Parathyroid adenoma (tissue), 2 donors: ENCODE results near the gene ZNF19.

Experiments used
- H2AFZ ChIP-seq: fragments of 300-600 bp; sonication (generic); one replicate; pipeline ENCODE4 v1.7.0; 2017; ENCODE audit warnings: antibody characterized with exemption, mild to moderate bottlenecking
- H3K27ac ChIP-seq: fragments of 300-600 bp; sonication (generic); one replicate; pipeline ENCODE4 v1.7.0; 2017
- H3K27me3 ChIP-seq: fragments of 300-600 bp; sonication (generic); one replicate; pipeline ENCODE4 v1.7.0; 2017; ENCODE audit warnings: low read length; ENCODE audit not compliant: control insufficient read depth, insufficient read depth
- H3K36me3 ChIP-seq: fragments of 300-600 bp; sonication (generic); one replicate; pipeline ENCODE4 v1.7.0; 2017; ENCODE audit warnings: low read length; ENCODE audit not compliant: control insufficient read depth, insufficient read depth
- H3K4me1 ChIP-seq: fragments of 300-600 bp; sonication (generic); one replicate; pipeline ENCODE4 v1.7.0; 2017; ENCODE audit warnings: control low read depth
- H3K4me2 ChIP-seq: fragments of 300-600 bp; sonication (generic); one replicate; pipeline ENCODE4 v1.7.0; 2017; ENCODE audit warnings: low read length
- H3K4me3 ChIP-seq: fragments of 300-600 bp; sonication (generic); one replicate; pipeline ENCODE4 v1.7.0; 2017; ENCODE audit warnings: low read depth, low read length
- H3K79me2 ChIP-seq: fragments of 300-600 bp; sonication (generic); one replicate; pipeline ENCODE4 v1.7.0; 2017; ENCODE audit warnings: control low read depth
- H3K9ac ChIP-seq: fragments of 300-600 bp; sonication (generic); one replicate; pipeline ENCODE4 v1.7.0; 2017; ENCODE audit warnings: mild to moderate bottlenecking
- H3K9me3 ChIP-seq: fragments of 300-600 bp; sonication (generic); one replicate; pipeline ENCODE4 v1.7.0; 2017; ENCODE audit warnings: low read length; ENCODE audit not compliant: control insufficient read depth
- CTCF ChIP-seq: fragments of 300-600 bp; sonication (generic); IDR thresholded peaks from one replicate; pipeline ENCODE4 v1.7.0; 2017; ENCODE audit warnings: antibody characterized with exemption, mild to moderate bottlenecking
- donor health status: primary hyperparathyroidism.

The ZNF19 gene

DNA sequence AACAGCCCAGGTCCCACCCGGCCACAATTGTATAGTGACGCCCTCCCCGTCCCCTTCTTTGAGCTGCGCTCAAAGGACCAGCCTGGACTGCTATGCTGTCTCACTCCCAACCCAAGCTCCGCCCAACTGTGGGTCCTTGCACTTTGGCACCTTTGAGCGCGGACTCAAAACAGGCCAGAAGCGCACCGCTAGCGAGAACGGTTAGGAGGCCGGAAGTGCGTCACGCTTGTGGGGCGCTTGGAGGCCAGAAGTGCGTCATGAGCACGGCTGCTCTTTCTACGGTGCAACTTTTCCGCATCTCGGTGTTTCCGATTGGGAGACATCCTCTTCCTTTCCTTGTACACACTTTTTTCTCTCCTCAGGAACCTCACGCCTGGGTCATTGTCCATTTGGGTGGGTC is at the start of gene ZNF19:
ZNF19 (minus strand) TSS at position 203 of the 400 bp plus-strand sequence. CDS start 7,210 bp downstream, outside the sequence.
- no peak within 1 kb of the TSS for H2AFZ ChIP-seq
- H3K9ac ChIP-seq, result no peak within 1 kb of the TSS
- no peak within 1 kb of the TSS for H3K4me3 ChIP-seq
- H3K27ac ChIP-seq, result no peak within 1 kb of the TSS
- H3K79me2 ChIP-seq, result no peaks in the 10 kb centered on the region
- H3K27me3 ChIP-seq, result no peaks in the 10 kb centered on the region
- no peaks in the 10 kb centered on the region for H3K4me1 ChIP-seq
- no peaks in the 10 kb centered on the region for H3K9me3 ChIP-seq
- no peak for TF ChIP-seq CTCF
- no peaks in the 10 kb centered on the region for H3K36me3 ChIP-seq
- H3K4me2 ChIP-seq, result no peak within 1 kb of the TSS

GRCh38 chr16:71537643-71538042 is 48.5 kb upstream of the ZNF19 start:
- Histone ChIP-seq H2AFZ (no peak overlapping the region), H3K36me3 (no peaks in the 10 kb centered on the region), H3K9me3 (no peaks in the 10 kb centered on the region), H3K4me2 (no peak overlapping the region), H3K27ac (no peak overlapping the region), H3K4me1 (no peaks in the 10 kb centered on the region), H3K4me3 (no peak overlapping the region), H3K79me2 (peaks cover 8% of the 10 kb centered on the region), H3K9ac (no peak overlapping the region), H3K27me3 (no peaks in the 10 kb centered on the region)
- TF ChIP-seq CTCF, result peak; percentile 65

- peaks cover 8% of the 10 kb centered on the region for H3K79me2 ChIP-seq
- no peaks in the 10 kb centered on the region for H3K4me1 ChIP-seq
- no peak overlapping the region for H3K9ac ChIP-seq
- no peak for TF ChIP-seq CTCF
- no peaks in the 10 kb centered on the region for H3K27me3 ChIP-seq
- H3K36me3 ChIP-seq, result no peaks in the 10 kb centered on the region
- no peak overlapping the region for H3K4me2 ChIP-seq
- H3K9me3 ChIP-seq, result no peaks in the 10 kb centered on the region
- H3K4me3 ChIP-seq, result no peak overlapping the region
- H2AFZ ChIP-seq, result no peak overlapping the region
- H3K27ac ChIP-seq, result no peak overlapping the region
Observed at GRCh38 chr16:71536752-71537499, 47.8 kb upstream of the ZNF19 start.

DNA sequence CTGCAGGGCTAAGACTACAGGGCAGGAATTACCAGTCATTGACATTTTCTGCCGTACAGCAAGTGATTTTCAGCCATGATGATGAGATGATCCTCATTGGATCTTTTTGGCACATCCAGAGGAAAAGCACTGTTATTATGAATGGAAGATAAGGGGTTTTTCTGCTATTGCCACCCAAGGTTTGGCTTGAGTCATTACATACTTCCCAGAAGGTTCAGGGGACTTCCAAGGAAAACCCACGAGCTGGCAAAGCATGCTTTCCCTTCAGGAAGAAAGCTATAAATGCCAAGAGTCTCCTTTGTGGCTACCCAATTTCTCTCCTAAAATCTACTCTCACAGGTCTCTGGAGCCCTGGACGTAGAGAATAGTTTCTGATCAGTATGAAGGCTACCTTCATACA is 43.2 kb upstream of the ZNF19 start:
- Histone ChIP-seq H3K9me3 (no peaks in the 10 kb centered on the region), H3K36me3 (no peaks in the 10 kb centered on the region), H3K4me3 (no peak overlapping the region), H3K4me2 (no peak overlapping the region), H2AFZ (no peak overlapping the region), H3K4me1 (no peaks in the 10 kb centered on the region), H3K27ac (no peak overlapping the region), H3K9ac (no peak overlapping the region), H3K79me2 (peaks cover 13% of the 10 kb centered on the region), H3K27me3 (no peaks in the 10 kb centered on the region)
- TF ChIP-seq CTCF, result no peak

GRCh38 chr16:71528863-71529262 is 39.7 kb upstream of the ZNF19 start:
- Histone ChIP-seq H3K9ac (no peak overlapping the region), H3K27ac (no peak overlapping the region), H3K36me3 (no peaks in the 10 kb centered on the region), H3K27me3 (no peaks in the 10 kb centered on the region), H3K4me2 (no peak overlapping the region), H3K79me2 (peaks cover 5% of the 10 kb centered on the region), H2AFZ (no peak overlapping the region), H3K4me3 (no peak overlapping the region), H3K9me3 (no peaks in the 10 kb centered on the region), H3K4me1 (peaks cover 8% of the 10 kb centered on the region)
- TF ChIP-seq CTCF, result no peak
